ENCODE data around the gene CD163.
"Not testable (repeated sequence)": the region's sequence is repeated elsewhere in the genome, so short reads cannot be mapped to it uniquely, and the experiment has no call there.

The CD163 gene

DNA sequence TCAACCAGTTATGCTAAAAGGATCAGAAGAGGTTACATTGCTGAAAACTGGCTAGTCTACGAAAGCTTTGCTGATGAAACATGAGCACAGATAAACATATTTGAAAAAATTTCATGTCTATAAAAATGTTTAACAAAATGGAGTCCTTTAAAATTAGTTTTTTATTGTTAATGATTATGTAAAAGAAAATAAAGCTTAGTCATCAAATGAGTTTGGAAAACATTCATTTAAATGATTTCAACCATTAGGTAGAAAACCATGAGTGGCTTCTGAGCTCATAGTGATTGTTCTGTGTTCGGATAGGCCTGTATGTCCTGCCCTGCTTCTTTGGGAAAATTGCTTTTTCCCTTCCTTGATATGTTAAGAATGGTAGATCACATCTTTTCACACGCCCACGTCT, 59.0 kb downstream of the CD163 start:
- DNase-seq, result no peak

DNA sequence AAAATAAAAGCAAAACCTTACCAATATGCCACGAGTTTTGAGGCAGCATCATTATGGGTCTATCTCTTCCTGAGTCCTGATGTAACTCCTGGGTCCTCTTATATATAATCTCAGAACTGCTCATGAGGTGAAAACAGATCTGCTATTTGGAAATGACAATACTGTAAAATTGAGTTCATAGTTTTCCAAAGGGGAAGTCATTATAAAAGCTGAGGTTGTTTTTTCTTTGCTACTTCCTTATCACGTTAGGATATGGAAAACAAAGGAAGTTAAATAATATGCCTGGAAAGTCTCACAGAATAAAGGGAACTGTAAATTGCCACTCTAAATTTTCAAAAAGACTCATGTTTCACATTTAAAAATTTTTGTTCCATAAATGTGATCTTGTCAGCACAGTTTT, 59.5 kb downstream of the CD163 start, which contains the start of gene CD163L1:
Gene CD163L1, minus strand, starts transcription at position 78 of the 400 bp plus-strand sequence. Its CDS starts 26 bp downstream, at position 52.
- DNase-seq, result no peak

DNA sequence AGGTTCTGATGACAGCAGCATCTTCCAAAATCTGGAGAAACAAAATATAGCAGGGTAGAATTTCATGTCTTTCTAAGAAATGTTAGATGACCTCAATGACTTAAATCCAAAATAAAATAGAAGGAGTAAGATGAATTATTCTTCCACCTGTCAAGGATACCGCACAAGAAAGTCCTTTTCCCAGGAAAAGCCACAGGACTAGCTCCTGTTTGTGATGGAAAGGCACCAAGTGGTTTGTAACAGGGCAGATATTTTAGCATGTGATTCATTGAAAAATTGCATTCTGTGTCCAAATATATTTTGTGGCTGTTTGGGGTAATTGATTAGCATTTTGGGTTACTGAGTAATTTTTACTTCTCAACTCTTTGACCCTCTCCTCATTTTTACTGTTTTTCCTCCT, 62.4 kb downstream of the CD163 start:
- no peak for DNase-seq

DNA sequence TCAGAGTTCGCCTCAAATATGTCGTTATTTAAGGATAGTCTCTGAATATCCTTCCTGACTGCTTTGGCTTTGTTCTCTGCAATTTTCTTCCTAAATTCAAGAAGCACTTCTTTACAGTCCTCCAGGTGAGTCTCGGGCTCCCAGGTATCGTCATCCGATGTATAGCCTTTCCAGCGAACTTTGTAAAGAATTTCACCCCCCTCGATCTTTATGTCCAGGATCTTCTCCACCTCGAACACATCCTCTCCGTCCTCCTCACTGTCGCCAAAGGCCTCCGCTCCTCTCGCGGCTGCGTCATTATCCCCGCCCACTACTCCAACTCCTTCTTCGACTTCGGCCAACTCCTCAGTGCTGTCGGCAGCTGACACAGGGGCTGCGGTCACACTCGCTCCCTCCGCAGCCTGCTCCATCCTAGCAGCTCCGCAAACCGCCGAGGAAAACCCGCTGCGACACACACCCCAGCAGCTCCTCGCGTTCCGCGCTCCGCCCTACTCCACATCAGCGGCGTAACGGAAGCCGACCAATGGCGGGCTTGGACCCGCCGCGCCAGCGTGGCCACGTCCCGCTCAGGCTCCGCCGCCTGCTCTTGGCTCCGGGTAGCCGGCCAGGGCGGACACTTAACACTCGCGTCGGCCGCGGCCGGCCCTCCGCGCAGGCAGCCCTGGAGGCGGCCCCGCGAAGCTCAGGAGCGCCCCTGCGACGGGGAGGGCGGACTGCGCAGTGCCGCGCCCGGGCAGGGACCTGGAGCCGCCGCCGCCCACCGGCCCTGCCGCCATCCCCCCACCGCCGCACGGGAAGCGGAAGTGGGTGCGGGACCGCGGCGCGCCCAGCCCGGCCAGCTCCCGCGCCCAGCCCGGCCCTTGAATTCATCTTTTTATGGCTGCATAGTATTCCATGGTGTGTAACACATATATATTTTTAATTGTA, 63.7 kb downstream of the CD163 start:
- DNase-seq, result peak; percentile 62 to 76

GRCh38 chr12:7438291-7438995, 65.1 kb downstream of the CD163 start:
- DNase-seq, result peak in 1 of 2 experiments; percentile 26

DNA sequence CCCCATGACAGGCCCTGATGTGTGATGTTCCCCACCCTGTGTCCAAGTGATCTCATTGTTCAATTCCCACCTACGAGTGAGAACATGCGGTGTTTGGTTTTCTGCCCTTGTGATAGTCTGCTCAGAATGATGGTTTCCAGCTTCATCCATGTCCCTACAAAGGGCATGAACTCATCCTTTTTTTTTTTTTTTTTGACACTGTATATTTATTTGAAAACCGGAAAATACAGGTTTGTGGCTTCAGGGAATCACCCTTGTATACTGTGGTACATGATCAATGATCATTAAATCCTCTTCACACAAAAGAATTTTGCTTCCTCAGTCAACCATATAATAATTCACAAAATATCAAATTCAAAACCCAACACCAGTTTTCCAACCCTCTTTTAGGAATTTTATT, 66.1 kb downstream of the CD163 start:
- DNase-seq, result not testable (repeated sequence)

- no peak for DNase-seq
Observed at GRCh38 chr12:7434670-7435069, 68.9 kb downstream of the CD163 start.

DNA sequence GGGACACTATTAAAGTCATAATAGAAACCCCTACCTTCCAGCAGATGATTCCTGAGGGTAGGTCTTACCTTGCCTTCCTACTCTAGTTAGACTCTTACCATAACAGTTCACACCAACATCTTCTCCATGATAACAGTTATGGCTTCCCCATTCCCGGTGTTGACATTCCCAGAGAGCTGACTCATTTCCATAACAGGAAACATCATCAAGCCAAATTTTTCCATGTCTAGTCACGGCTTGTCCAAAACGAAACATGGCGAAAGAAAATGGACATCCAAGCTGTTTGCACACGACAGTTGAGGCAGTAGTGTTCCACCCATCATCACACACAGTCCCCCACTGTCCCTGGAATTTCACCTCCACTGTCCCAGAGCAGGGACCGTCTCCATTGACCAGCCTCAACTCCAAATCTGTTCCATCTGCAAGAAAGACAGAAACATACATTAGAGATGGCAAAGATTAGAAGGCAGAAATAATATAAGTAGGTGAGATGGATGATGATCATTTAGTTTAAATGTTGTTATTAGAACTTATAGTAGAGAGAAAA, 70.2 kb downstream of the CD163 start:
- no peak for DNase-seq

DNA sequence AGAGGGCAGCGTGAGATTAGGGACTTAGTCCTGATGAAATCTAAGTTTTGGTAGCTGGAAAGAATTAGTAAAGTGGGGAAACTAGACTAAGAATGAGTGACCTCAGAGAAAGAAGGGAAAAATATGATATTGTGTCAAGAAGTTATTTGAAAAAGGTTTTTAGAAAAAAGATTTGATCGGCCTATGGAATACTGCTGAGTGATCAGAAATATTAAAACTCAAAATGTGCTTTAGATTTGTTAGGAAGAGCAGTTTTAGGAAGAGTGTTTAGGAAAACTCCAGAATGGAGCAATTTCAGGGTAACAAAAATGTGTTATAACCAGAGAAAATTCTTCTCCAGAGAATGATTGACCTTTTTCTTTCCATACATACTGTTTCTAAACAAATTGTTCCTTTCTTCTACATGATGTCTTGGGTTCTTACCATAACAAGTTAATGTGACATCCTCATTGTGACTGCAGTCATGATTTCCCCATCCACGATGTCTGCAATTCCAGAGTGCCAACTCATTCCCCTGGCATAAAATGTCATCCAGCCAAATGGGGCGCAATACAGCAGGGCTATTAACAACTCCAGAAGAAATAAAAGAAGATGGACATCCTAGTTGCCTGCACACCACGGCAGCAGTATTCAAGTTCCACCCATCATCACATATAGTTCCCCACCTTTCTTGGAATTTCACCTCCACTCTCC, 71.4 kb downstream of the CD163 start:
- DNase-seq, result no peak
